HG03571 (cell line): Measurements from ENCODE around the gene RNF10.
"Not testable (repeated sequence)": the region's sequence is repeated elsewhere in the genome, so short reads cannot be mapped to it uniquely, and the experiment has no call there.

ENCODE experiments used
- ATAC-seq: cut with Tn5 transposase; IDR thresholded peaks from one replicate; pipeline ENCODE4 v1.9.1; 2021; ENCODE audit not compliant: unreplicated experiment

RNF10 gene

DNA sequence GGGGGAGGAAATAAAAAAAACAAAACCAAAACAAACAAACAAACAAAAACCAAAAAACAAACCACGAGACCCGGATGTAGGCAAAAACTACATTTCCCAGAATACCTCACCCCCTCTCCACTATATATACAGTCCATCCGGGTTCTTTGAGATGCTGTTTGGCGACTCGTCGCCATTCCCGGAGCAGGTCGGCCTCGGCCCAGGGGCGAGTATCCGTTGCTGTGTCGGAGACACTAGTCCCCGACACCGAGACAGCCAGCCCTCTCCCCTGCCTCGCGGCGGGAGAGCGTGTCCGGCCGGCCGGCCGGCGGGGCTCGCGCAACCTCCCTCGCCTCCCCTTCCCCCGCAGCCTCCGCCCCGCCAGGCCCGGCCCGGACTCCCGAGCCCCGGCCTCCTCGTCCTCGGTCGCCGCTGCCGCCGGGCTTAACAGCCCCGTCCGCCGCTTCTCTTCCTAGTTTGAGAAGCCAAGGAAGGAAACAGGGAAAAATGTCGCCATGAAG is at the start of gene RNF10:
Gene RNF10, plus strand, starts transcription at position 154 of the 500 bp plus-strand sequence. CDS start 456 bp downstream, outside the sequence.
- peak; percentile 62 for ATAC-seq

DNA sequence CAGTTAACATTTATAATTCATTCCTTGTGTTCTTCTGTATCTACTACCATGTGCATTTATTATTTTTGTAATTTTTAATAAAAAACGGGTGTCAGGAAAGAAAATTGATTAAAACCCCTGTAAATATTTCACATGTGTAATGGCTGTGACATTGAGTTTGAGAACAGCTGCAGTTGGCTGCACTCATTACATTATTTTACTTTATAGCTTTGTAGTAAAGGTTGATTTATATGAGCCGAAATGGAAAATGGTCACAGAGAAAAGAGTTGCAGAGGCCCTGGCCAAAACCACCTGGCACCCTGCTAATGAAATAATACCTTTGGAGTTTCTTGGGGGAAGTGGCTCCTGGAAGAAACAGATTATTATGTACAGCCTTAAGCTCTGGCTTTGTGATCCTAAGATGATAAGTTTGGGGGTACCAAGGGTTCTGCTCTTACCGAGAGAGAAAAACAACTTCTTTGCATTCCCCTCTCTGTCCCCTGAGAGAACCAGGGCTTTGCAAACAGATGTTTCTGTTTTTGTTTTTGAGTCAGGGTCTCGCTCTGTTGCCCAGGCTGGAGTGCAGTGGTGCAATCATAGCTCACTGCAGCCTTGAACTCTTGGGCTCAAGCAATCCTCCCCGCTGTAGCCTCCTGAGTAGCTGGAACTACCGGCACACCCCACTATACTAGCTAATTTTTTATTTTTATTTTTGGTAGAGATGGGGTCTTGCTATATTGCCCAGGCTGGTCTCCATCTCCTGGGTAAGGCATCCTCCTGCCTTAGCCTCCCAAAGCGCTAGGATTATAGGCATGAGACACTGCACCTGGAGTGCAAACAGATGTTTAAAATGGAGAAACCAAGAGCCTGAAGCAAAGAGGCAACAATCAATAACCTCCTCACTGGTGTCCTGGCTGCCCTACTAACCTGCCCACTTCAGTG is 47.9 kb upstream of the RNF10 start:
- ATAC-seq: no peak

DNA sequence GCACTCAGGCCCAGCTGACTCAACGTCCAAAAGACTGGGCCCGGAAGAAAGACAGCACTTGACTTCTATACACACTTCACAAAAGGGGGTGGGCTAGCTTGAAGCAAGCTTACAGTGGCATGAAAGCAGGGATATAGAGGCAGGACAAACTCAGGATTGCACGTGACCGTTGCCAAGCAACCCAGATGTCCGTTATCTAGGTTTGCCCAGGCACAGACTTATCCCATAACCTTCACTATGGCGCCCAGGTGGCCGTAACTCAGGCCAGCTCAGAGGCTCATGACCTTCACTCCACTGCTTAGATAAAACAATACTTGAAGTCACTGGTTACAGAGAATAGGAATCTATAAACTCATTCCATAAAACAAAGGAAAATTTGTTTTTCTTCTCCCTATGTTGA is 46.6 kb upstream of the RNF10 start:
- ATAC-seq: not testable (repeated sequence)

DNA sequence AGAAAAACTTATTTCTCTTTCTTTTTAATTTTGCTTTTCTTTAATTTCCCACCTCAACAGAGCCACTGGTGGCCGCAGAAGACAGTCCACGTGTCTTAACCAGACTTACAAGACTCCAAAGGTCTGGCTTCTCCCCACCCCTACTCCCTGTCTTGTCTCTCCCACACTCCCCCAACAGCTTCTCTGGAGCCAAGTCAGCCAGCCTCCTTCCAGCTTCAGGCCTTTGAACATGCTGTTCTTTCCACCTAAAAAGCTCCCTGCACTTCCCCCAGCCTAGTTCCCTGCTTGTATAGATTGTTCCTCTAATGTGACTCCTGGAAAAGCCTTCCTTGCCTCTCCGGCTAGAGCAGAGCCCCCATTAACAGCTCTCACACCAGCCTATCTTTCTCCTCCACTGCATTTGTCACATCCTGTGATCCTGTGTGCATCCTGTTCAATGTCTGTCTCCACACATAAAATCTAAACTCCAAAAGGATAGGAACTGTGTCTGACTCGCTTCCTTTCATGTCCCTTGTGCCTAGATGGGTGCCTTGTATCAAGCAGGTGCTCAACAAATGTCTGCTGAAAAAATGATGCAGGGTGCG is 46.0 kb upstream of the RNF10 start:
- ATAC-seq: no peak

DNA sequence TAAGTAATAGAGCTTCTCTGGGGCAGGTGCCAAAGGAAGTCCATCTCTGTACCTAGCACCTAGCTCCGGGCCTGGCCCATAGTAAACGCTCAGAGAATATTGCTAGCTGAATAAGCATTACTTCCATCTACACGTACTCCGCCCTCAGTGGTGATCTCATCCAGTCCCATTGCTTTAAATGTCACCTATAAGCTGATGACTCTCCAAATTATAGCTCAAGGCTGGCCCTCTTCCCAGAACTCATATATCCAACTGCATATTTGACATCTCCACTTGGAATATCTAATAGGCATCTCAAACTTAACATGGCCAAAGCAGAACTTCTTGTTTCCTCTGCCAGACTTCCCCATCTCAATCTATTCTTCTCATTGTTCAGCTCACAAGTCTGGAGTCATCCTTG is 45.1 kb upstream of the RNF10 start:
- ATAC-seq: no peak

DNA sequence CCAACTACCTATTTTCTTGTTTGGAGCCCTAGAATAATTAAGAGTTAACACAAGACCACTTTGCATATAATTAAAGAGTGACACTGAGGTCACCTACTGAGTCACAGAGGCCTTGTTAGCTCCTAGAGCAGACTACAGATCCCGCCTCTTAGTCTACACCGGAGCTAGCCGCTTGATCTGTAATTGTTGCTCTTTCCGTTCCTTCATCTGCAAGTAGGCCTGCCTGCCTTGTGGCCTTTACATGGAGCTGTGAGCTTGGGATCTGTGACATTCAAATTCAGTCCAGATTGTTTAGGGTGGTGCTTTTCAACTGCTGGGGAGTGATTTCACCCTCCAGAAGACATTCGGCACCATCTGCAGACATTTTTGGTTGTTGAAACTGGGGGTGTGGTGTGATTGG is 43.8 kb upstream of the RNF10 start:
- no peak for ATAC-seq

DNA sequence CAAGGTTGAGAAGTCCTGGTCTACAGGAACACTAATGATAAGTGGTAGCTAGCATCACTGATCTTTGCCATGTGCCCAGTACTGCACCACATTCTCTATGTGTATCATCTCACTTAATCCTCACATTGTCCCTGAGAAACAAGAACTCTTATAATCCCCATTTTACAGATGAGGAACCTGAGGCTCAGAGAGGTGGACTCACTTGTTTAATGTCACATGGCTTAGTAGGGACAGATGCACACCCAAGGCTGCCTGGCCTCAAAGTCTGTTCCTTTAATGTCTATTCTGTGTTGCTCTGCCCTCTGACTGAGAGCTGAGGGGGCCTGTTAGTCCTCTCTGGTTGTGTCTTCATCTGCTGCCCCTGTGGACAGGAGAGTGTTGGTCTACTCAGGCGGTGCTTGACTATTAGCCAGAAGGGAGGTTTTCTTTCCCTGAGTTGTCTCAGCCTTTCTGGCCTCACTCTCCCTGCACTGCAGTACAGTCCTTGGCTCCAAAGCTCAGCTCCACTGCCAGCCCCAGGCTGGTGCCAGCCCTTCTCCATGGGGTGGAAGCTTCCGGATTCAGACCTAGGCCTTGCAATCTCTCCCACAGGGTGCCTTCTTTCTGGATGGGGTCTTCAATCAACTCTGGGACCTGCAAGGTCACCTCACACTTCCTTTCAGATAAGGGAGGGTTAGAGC is 43.2 kb upstream of the RNF10 start:
- ATAC-seq: no peak

DNA sequence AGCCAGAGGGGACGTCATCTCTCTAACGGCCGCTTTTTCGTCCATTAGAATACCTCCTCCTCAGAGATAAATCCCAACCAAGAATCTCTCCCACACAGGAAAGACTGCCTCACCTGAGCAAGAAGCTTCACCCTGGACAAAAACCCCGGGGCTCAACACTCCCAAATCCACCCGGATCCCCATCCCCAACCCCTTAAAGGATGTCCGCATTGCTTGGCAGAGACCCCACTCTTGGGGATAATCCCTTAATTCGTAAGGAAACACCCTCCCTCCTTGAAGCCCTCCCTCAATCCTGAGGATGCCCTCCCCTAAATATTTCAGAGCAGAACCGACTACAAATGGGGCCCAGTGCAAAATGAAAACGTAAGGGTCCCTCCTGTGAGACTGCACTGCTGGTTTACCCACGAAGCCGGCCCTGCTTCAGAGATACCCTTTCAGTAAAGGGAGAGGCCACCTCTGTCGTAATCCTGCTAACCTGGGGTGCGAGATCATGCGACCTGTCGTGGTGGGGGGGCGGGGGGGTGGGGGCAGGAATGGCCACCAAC is 38.9 kb upstream of the RNF10 start:
- no peak for ATAC-seq

DNA sequence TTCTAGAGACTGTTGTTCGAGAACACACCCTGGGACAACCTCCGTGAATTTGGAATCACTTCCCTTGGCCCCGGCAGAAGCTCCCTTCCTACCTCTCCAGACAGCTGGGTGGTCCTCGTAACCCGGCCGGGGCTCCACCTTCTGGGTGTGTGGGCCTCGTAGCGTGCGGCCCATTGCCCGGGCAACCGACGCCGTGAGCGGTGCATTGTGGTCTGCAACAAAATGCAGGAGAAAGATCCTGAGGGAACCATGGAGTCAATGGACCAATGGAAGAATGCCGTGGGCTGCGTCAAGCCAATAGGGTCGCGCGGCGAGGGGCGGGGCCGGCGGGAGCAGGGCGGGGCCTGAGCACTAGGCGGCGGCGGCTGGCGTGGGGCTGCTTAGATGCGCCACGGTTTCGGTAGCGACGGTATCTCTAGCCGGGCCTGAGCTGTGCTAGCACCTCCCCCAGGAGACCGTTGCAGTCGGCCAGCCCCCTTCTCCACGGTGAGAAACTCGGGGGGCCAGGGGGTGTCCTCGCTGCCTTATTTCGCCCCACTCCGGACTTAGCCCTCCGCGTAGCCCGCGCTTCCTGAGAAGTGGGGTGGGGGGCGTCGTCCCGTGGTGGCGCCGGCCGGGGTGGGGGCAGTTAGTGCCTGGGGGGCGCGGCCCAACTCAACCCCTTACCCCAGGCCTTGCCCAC is 38.3 kb upstream of the RNF10 start, which contains the start of gene DYNLL1:
Gene DYNLL1, plus strand, starts transcription at position 383 of the 682 bp plus-strand sequence. CDS start 309 bp downstream, outside the sequence.
- ATAC-seq: peak; percentile 86

DNA sequence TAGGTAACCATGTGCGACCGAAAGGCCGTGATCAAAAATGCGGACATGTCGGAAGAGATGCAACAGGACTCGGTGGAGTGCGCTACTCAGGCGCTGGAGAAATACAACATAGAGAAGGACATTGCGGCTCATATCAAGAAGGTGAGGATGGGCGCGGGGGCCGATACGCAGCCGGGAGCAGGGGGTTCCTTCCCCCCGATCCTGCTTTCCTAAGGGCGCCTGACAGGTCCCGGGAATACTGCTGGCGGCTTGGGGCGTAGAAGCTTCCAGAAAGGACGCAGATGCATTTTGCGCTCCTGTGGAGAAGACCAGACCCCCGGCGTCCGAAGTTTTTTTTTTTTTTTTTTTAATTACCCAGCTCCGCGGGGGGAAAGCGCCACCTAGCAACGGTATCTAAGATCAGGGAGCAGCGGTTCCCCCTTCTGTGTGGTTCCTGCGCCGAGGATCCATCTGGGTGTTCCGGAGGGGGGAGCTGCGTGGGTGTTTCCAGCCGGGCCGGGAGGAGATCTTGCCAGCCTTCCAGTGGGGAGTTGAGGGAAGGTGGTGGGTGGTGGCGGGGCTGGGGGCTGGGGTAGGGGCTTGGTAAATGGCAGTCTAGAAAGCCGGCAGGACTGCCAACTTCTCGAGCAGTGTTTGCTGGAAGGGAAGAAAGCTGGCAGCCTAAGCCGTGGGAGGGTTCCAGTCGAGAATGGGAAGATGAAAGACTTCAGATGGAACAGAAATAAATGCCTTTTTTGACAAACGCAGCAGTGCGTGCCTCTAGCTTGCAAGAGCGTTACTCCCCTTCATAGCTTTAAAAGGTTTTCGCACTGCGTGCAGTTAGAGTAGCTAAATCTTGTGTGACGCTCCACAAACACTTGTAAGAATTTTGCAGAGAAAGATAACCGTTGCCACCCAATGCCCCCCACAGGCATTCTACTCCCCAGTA is 37.5 kb upstream of the RNF10 start:
- ATAC-seq: no peak

DNA sequence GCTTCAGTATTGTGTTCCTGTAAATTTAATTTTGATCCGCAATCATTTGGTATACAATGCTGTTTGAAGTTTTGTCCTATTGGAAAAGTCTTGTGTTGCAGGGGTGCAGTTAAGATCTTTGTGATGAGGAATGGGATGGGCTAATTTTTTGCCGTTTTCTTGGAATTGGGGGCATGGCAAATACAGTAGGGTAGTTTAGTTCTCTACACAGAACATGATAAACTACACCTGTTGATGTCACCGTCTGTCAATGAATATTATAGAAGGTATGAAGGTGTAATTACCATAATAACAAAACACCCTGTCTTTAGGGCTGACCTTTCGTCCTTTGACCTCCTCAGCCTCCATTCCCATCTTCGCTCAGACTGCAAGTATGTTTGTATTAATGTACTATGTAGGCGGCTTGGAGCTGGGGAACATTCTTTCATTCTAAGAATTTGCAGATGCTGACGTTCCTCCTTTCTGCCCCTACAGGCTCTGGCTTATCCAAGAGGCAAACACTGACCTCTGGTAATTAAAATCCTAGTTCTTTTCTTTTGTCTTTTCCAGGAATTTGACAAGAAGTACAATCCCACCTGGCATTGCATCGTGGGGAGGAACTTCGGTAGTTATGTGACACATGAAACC is 36.5 kb upstream of the RNF10 start:
- ATAC-seq: no peak

DNA sequence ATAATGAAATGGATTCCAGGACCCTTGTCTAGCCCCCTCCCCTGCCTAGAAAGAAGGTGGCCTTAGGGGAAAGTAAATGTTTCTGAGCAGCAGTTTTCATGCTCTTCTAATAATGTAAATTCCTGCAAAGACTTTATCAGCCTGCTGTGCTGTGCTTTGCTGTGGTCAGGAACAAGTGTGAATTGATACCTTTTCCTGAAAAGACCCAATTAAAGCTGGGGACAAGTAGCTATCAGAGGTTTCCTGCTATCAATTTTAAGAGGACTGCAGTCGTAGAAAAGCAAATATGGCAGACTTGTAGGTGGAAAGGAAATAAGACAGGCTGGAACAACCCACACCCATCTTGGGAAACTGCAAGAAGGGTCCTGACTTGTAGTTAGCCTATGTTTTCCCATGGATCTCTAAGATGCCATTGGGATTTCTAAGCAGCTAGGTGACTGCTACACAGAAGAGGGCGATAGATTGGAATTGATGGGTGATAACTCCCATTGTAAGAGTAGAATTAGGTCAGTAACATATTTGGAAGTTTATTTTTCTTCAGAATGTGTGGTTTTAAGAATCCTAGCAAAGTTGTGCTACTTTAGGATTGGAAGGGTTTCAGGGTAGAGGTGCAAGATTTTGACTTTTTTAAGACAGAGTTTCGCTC is 35.2 kb upstream of the RNF10 start:
- no peak for ATAC-seq

DNA sequence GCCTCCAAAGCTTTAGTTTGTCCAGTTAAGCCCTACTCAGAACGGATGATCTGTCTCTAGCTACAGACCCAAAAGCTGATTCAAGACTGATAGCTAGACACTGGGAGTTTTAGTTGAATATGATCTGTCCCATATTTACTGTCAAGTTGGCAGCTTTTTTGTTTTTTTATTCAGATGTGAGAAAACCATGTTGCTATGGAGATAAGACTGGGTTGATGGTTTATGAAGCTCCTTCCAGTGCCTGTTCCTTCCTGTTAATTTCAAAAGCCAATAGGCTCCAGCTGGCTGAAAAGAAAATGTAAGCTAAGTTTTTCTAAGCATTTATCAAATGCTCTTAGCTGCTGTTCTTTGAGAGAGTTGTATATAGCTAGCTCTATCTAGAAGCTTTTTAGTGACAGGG is 33.6 kb upstream of the RNF10 start:
- ATAC-seq: no peak

DNA sequence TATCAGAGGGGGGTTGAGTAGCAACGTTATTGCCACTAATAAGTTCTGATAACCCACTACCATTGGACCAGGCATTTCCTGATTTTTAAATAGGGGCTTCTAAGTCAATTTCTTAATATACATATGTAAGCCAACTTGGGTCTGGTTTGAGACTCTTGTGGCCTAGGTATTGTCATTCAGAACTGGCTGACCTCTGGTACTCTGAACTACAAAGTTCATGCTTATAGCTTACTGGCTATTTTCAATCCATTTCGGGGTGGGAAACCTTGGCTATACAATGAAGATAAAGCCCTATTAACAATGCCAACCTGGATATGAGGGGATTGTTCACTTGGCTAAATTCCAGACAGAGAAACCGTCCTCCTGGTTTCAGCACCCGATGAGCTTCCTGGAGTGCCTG is 29.6 kb upstream of the RNF10 start:
- no peak for ATAC-seq

DNA sequence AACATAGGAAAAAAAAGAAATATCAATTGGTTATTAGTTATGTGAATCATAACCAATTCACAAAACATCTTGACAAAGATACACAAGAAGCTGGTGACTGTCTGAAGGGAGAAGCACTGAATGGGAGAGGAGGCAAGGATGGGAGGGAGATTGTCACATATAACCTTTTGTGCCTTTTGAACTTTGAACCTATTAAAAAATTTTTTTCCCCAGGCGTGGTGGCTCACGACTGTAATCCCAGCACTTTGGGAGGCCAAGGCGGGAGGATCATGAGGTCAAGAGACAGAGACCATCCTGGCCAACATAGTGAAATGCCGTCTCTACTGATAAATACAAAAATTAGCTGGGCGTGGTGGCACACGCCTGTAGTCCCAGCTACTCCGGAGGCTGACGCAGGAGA is 25.6 kb upstream of the RNF10 start:
- ATAC-seq: no peak

DNA sequence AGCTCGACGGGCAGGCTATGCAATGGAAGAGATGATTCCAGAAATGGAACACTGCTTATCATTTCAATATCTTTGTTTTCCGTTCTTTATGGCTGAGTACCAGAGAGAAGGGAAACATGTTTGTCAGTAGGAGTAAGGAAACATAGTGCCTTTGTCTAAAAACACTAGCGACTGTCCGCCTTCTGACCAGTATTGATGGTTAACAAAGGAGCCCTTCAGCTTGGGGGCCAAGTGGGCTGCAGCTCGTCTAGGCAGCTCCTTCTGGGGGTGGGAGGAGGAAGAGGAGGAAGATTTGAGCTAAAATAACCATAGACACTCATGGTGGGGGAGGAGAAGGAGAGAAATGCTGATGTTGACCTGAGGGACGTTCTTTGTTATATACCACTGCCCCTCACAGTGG is 20.2 kb upstream of the RNF10 start:
- no peak for ATAC-seq

DNA sequence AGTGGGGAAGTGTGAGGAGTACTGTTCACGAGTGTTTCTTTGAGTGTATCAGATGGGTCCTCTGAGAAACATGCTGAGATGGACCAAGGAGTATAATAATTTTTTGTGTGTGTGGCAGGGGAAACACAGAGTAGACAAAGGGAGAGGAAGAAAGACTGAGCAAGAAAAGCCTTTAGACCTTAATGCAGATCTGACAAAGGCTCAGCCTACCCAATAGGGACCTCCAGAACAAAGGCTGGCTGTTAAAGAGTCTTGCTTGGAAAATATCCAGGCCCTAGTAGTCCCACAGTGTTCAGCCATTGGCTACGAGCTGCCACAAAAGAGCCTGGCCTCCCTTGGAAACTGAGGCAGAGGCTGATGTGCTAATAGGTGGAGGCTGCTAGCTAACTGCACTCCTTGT is 18.7 kb upstream of the RNF10 start:
- no peak for ATAC-seq

DNA sequence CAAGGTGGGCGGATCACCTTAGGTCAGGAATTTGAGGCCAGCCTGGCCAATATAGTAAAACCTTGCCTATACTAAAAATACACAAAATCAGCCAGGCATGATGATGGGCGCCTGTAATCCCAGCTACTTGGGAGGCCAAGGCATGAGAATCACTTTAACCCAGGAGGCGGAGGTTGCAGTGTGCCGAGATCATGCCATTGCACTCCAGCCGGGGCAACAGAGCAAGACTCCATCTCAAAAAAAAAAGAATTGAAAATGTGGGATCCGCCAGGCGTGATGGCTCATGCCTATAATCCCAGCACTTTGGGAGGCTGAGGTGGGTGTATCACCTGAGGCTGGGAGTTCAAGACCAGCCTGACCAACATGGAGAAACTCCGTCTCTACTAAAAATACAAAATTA is 14.8 kb upstream of the RNF10 start:
- not testable (repeated sequence) for ATAC-seq

DNA sequence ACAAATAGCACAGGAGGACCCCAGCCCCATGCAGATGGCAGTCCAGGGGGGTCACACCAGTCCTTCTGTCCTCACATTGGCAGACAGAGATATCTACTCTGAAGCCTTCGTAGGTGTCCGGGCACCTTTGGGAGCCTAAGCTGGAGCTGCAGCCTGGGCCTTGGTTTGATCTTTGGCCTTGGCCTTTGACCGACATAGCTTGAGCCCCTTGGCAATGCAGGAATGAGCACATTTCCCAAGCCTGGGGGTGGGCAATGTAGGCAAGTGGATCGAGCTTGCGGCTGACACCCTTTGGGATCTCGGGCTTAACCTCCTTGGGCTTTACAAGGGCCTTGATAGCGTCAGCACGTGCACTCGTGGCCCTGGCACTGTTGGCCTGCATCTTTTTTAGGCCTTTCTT is 11.6 kb upstream of the RNF10 start:
- no peak for ATAC-seq
